Posterior vena cava (tissue), 2 donors: Measurements from ENCODE around the gene MBD3L4. TPM values are rescaled to one million over a fixed set of nuclear protein-coding genes. Genes with fewer than 3 reads are reported as not detected.
"Not testable (repeated sequence)": the region's sequence is repeated elsewhere in the genome, so short reads cannot be mapped to it uniquely, and the experiment has no call there.

ENCODE experiments used
- DNase-seq: peaks from one replicate; pipeline ENCODE4 v3.0.0-alpha.2; 2020; ENCODE audit warnings: low spot score
- intact Hi-C, 2 donors: fragments of 100-400 bp; cut with DNase I; formaldehyde crosslinking; loops; one replicate each; pipeline versions ENCODE4 v1.14.1 to v1.14.2; 2022 to 2023
- total RNA-seq, 2 donors: library from RNA; stranded (reverse); fragmentation: NEBNext Ultra II Directional; extraction: Animal tissue kit (Norgen Biotek cat#: 25700); gene quantifications; one replicate each; pipeline ENCODE4 v1.2.1, GENCODE V29; 2021
- donor health status: DM: yes; HTN: yes; CAD: no.
- donor health status: DM: yes; HTN: yes; CAD: no.

Gene MBD3L4
- total RNA-seq, 2 donors from 2014 or later: not detected

- intact Hi-C loops, DNase-seq: not testable (repeated sequence)
Measured at GRCh38 chr19:7052896-7053295, 12.9 kb upstream of the MBD3L4 start.

- intact Hi-C loops: not testable (repeated sequence)
- DNase-seq: peak; percentile 68
Measured at GRCh38 chr19:7051421-7051820, 11.4 kb upstream of the MBD3L4 start.

GRCh38 chr19:7049021-7049420, 9.0 kb upstream of the MBD3L4 start, which contains the start of gene MBD3L2:
Gene MBD3L2, plus strand, starts transcription at chr19:7049321. Its CDS starts 53 bp downstream, at chr19:7049374.
- DNase-seq, intact Hi-C loops: not testable (repeated sequence)

GRCh38 chr19:7041563-7041962, 1.6 kb upstream of the MBD3L4 start:
- DNase-seq, intact Hi-C loops: not testable (repeated sequence)

- intact Hi-C loops: not testable (repeated sequence)
Measured at GRCh38 chr19:7030278-7030677, 9.7 kb downstream of the MBD3L4 start, which contains the start of gene MBD3L5. Gene MBD3L5, plus strand, starts transcription at chr19:7030578. Its CDS starts 34 bp downstream, at chr19:7030612.

GRCh38 chr19:7028790-7029189, 11.2 kb downstream of the MBD3L4 start:
- intact Hi-C loops, DNase-seq: not testable (repeated sequence)

More at GRCh38 chr19:7030278-7030677, 9.7 kb downstream of the MBD3L4 start, which contains the start of gene MBD3L5:
- DNase-seq: not testable (repeated sequence)

- intact Hi-C loops, DNase-seq: not testable (repeated sequence)
Measured at GRCh38 chr19:7021331-7021730, 18.6 kb downstream of the MBD3L4 start, which contains the start of gene MBD3L2B. Gene MBD3L2B, minus strand, starts transcription at chr19:7021431. Its CDS starts 34 bp downstream, at chr19:7021397.

GRCh38 chr19:7018828-7019227, 21.2 kb downstream of the MBD3L4 start:
- no peak for DNase-seq
- intact Hi-C loops: no loop called here

- intact Hi-C loops: no loop called here
- no peak for DNase-seq
Measured at GRCh38 chr19:7013678-7014077, 26.3 kb downstream of the MBD3L4 start.

GRCh38 chr19:7010722-7011593, 29.0 kb downstream of the MBD3L4 start:
- DNase-seq: no peak
- intact Hi-C loops: no loop called here

GRCh38 chr19:7007859-7008258, 32.1 kb downstream of the MBD3L4 start:
- no peak for DNase-seq
- intact Hi-C loops: no loop called here

- no peak for DNase-seq
- intact Hi-C loops: no loop called here
Measured at GRCh38 chr19:7006135-7006704, 33.8 kb downstream of the MBD3L4 start.

GRCh38 chr19:7004313-7004931, 35.6 kb downstream of the MBD3L4 start:
- intact Hi-C loops: no loop called here
- DNase-seq: no peak

- intact Hi-C loops: no loop called here
- no peak for DNase-seq
Measured at GRCh38 chr19:7000816-7001215, 39.2 kb downstream of the MBD3L4 start.

GRCh38 chr19:7000333-7000732, 39.6 kb downstream of the MBD3L4 start:
- DNase-seq: no peak
- intact Hi-C loops: no loop called here

- intact Hi-C loops: no loop called here
- no peak for DNase-seq
Measured at GRCh38 chr19:6999933-7000332, 40.0 kb downstream of the MBD3L4 start.

- DNase-seq: no peak
- intact Hi-C loops: no loop called here
Measured at GRCh38 chr19:6997679-6998445, 42.1 kb downstream of the MBD3L4 start.

GRCh38 chr19:6996810-6997209, 43.2 kb downstream of the MBD3L4 start:
- no peak for DNase-seq
- intact Hi-C loops: no loop called here

- intact Hi-C loops: no loop called here
Measured at GRCh38 chr19:6995054-6995453, 44.9 kb downstream of the MBD3L4 start.

More at GRCh38 chr19:6995054-6995453, 44.9 kb downstream of the MBD3L4 start:
- no peak for DNase-seq
